ACC112 (cell line): Measurements from ENCODE around the gene ATAD3C.
"Not testable (repeated sequence)": the region's sequence is repeated elsewhere in the genome, so short reads cannot be mapped to it uniquely, and the experiment has no call there.

Experiments
- H2AFZ ChIP-seq: fragments of 200-600 bp; sonication (generic); one replicate; pipeline ENCODE4 v1.6.0; 2017; ENCODE audit warnings: antibody characterized with exemption, low read length; ENCODE audit not compliant: unreplicated experiment
- H3K27ac ChIP-seq: fragments of 200-600 bp; sonication (generic); 2 replicates; pipeline ENCODE4 v1.5.1; 2014; ENCODE audit warnings: low read depth, mild to moderate bottlenecking, antibody characterized with exemption, low read length, moderate library complexity
- H3K27me3 ChIP-seq: fragments of 200-600 bp; sonication (generic); 2 replicates; pipeline ENCODE4 v1.6.1; 2014; ENCODE audit warnings: mild to moderate bottlenecking, antibody characterized with exemption, low read length, moderate library complexity, mixed read lengths; ENCODE audit not compliant: insufficient read depth
- H3K36me3 ChIP-seq: fragments of 200-600 bp; sonication (generic); 2 replicates; pipeline ENCODE4 v1.6.1; 2016; ENCODE audit warnings: mild to moderate bottlenecking, antibody characterized with exemption, low read length, moderate library complexity, mixed read lengths; ENCODE audit not compliant: insufficient read depth
- H3K4me1 ChIP-seq: fragments of 200-600 bp; sonication (generic); one replicate; pipeline ENCODE4 v1.6.1; 2016; ENCODE audit warnings: low read length, mixed read lengths; ENCODE audit not compliant: insufficient read depth, unreplicated experiment, control insufficient read depth
- H3K4me3 ChIP-seq: fragments of 200-600 bp; sonication (generic); 2 replicates; pipeline ENCODE4 v1.5.1; 2014; ENCODE audit warnings: mild to moderate bottlenecking, low read depth, low read length
- H3K79me2 ChIP-seq: fragments of 200-600 bp; sonication (generic); one replicate; pipeline ENCODE4 v1.6.0; 2016; ENCODE audit warnings: low read length; ENCODE audit not compliant: control insufficient read depth, unreplicated experiment, insufficient read depth

The ATAD3C gene

DNA sequence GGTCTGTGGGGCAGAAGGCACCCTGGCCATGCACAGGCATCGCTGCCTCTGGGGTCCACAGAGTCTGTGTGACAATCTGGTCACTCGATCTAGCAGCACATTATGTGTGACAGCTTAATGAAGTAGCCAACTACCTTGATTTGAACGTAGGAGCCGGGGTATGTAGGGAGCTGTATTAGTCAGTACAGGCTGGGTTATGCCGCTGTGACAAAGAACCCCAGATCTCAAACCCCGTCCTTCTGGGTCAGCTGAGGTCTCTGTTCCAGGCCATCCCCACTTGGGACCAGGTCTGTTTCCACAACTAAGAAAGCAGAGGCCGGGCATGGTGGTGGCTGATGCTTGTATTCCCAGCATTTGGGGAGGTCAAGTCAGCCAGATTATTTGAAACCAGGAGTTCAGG is 13.8 kb downstream of the ATAD3C start:
- Histone ChIP-seq H3K4me1 (no peaks in the 10 kb centered on the region), H2AFZ (no peak overlapping the region), H3K4me3 (no peak overlapping the region), H3K27ac (no peak overlapping the region), H3K79me2 (no peaks in the 10 kb centered on the region), H3K36me3 (no peaks in the 10 kb centered on the region), H3K27me3 (no peaks in the 10 kb centered on the region)

- not testable (repeated sequence) for H3K4me1 ChIP-seq, H3K36me3 ChIP-seq
- peaks cover 10% of the 10 kb centered on the region for H3K79me2 ChIP-seq
Measured at GRCh38 chr1:1468196-1468985, 18.9 kb downstream of the ATAD3C start.

DNA sequence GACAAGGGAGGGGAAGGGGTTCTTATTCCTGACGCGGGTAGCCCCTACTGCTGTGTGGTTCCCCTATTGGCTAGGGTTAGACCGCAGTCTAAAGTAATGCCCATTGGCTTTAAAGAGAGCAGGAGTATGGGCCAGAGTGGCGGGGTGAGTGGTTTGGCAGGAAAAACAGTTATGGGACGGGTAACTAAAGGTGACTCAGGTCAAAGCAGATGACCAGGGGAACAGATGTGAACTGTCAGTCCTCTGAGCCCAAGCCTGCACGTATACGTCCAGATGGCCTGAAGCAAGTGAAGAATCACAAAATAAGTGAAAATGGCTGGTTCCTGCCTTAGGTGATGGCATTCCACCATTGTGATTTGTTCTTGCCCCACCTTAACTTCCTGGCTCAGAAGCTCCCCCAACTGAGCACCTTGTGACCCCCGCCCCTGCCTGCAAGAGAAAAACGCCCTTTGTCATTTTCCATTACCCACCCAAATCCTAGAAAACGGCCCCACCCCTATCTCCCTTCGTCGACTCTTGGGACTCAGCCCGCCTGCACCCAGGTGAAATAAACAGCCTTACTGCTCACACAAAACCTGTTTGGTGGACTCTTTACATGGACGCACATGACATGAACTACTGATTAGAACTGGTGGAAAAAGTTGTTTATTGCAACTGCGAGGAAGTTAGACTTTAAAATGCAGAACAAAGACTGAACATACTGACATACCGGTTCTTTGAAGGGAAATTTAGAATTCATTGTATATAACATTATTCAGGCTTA is 21.3 kb downstream of the ATAD3C start:
- Histone ChIP-seq H2AFZ (peak overlapping the region; percentile 77), H3K79me2 (peaks cover 29% of the 10 kb centered on the region), H3K27me3 (no peaks in the 10 kb centered on the region), H3K36me3 (peaks cover 5% of the 10 kb centered on the region; the same call in 1 of the 2 replicates), H3K4me3 (peak overlapping the region; percentile 87), H3K27ac (peak overlapping the region; percentile 29; the same call in 1 of the 2 replicates), H3K4me1 (peaks cover 7% of the 10 kb centered on the region)

More at GRCh38 chr1:1468196-1468985, 18.9 kb downstream of the ATAD3C start:
- not testable (repeated sequence) for H3K4me3 ChIP-seq, H3K27ac ChIP-seq, H3K27me3 ChIP-seq, H2AFZ ChIP-seq

GRCh38 chr1:1471389-1472052 is 22.0 kb downstream of the ATAD3C start, which contains the start of gene ATAD3B:
TSS of gene ATAD3B (plus strand) at chr1:1471765. CDS start at chr1:1471885, 120 bp downstream.
- Histone ChIP-seq H3K79me2 (peaks cover 36% of the 10 kb centered on the region), H3K4me3 (peak within 1 kb of the TSS; percentile 95), H3K27ac (peak within 1 kb of the TSS; percentile 72), H3K27me3 (no peaks in the 10 kb centered on the region), H3K4me1 (peaks cover 7% of the 10 kb centered on the region), H2AFZ (peak within 1 kb of the TSS; percentile 77), H3K36me3 (peaks cover 5% of the 10 kb centered on the region; the same call in 1 of the 2 replicates)

DNA sequence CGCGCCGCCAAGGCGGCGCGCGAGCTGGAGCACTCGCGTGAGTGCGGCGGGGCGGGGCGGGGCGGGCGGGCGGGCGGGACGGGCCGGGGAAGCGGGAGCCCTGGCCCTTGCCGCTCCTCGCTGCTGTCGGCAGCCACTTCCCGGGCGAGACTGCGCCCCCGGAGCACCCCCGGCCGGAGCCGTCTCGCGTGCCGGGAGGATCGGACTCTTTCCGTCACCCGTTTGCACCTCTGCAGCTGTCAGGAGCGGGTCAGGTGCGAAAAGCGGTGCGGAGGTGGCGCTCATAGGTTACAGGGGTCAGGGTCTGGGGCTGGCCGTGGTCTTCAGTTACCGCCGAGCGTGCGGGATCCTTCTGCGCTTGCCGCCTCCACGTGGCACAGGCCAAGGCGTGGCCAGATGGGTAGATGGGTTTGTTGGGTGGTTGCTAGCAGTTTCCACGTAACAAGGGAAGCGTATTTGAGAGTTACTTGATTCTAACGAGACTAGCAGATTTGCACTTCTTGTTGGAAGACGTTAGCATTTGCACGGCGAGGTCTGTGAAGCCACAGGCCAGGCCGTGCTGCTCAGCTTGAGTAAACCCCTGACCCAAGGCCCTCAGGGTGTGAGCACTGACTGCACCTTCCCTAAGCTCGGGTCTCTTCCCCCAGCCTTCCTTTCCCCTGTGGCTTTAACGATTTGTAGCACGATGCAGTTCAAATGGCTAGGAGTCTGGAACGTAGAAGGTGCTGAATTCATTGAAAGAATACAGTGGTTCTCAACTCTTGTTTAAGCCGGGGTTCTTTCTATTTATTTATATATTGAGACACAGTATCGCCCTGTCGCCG is 22.8 kb downstream of the ATAD3C start:
- H3K27ac ChIP-seq = peak overlapping the region; percentile 72
- not testable (repeated sequence) for H3K4me1 ChIP-seq, H3K27me3 ChIP-seq, H3K36me3 ChIP-seq, H2AFZ ChIP-seq
- H3K4me3 ChIP-seq = peak overlapping the region; percentile 95
- peaks cover 43% of the 10 kb centered on the region for H3K79me2 ChIP-seq

- not testable (repeated sequence) for H2AFZ ChIP-seq, H3K4me1 ChIP-seq, H3K27ac ChIP-seq, H3K4me3 ChIP-seq, H3K27me3 ChIP-seq
- peaks cover 16% of the 10 kb centered on the region; the same call in 1 of the 2 replicates for H3K36me3 ChIP-seq
- peaks cover 53% of the 10 kb centered on the region for H3K79me2 ChIP-seq
Measured at GRCh38 chr1:1476011-1476410, 26.5 kb downstream of the ATAD3C start.

- Histone ChIP-seq H3K79me2 (peaks cover 51% of the 10 kb centered on the region), H3K4me1 (peaks cover 7% of the 10 kb centered on the region), H2AFZ (no peak overlapping the region), H3K36me3 (peaks cover 16% of the 10 kb centered on the region; the same call in 1 of the 2 replicates), H3K27me3 (no peaks in the 10 kb centered on the region), H3K27ac (no peak overlapping the region), H3K4me3 (no peak overlapping the region)
Measured at GRCh38 chr1:1477206-1477605, 27.7 kb downstream of the ATAD3C start.

GRCh38 chr1:1479547-1480487 is 30.3 kb downstream of the ATAD3C start:
- no peak overlapping the region for H2AFZ ChIP-seq
- H3K4me1 ChIP-seq = no peaks in the 10 kb centered on the region
- H3K27me3 ChIP-seq = no peaks in the 10 kb centered on the region
- H3K4me3 ChIP-seq = no peak overlapping the region
- H3K79me2 ChIP-seq = peaks cover 32% of the 10 kb centered on the region
- H3K36me3 ChIP-seq = peaks cover 26% of the 10 kb centered on the region; the same call in 1 of the 2 replicates
- H3K27ac ChIP-seq = no peak overlapping the region

DNA sequence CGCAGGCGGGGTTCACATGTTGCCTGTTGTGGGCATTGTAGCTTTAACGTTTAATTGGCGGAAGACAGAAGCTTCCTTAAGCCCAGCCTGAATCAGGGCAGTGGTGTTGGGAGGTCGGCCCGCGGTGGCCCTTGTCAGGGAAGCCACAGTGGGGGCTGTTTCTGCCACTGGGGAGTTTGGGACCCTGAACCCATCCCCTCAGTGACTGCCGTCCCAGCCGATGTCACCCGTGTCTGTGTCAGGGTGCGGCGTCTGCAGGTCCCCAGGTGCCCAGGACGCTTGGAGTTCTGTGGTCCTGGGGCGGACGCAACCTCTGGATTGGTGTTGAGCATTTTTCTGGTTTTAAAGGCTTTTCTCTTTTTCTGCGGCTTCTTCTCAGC is 31.0 kb downstream of the ATAD3C start:
- not testable (repeated sequence) for H3K27me3 ChIP-seq, H3K4me3 ChIP-seq, H3K4me1 ChIP-seq, H3K27ac ChIP-seq, H2AFZ ChIP-seq
- Histone ChIP-seq H3K36me3 (peaks cover 26% of the 10 kb centered on the region; the same call in 1 of the 2 replicates), H3K79me2 (peaks cover 28% of the 10 kb centered on the region)
